NCI-H1092 treated with DMSO at 0.1 percent for 48 hours (cell line): Measurements from ENCODE around the gene GLG1.
"Not testable (repeated sequence)": the region's sequence is repeated elsewhere in the genome, so short reads cannot be mapped to it uniquely, and the experiment has no call there.

Source experiments
- DNase-seq: peaks from one replicate; lab custom pipeline; 2025; lab: John Stamatoyannopoulos, UW

The GLG1 gene

DNA sequence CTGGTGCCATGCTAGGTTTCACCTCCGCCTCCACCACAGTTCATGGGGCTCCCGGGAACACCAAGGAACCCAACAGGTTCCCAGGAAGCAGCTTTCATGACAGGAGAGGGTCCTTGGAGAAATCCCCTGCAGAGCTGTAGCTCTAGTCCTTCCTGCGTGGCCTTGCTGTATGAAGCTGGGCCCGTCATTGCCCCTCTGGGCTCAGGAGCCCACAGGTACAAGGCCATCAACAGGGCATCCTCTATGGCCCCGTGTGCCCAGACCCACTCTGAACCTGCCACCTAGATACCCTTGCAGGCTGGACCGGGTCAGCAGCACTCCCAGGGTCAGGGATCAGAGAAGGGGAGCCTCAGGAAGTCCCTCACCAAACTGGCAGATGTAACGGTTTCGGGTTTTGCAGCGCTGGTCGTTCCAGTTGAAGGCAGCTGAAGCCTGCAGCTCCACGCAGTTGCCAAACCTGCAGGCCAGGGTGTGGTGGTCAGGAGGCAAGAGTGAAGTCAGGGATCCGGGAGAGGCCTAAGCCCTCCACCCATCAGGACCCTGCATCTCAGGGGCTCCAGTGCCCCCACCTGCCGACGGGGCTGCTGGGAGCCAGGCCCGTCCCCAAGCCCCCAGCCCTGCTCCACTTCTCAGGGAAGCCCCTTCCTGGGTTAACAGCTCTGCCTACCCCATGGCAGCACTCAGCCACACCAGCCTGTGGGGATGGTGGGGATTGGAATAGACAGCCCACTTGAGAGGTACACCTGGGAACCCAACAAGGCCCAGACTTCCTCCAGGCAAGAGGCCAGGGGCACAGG is 197.5 kb downstream of the GLG1 start:
- not testable (repeated sequence) for DNase-seq

DNA sequence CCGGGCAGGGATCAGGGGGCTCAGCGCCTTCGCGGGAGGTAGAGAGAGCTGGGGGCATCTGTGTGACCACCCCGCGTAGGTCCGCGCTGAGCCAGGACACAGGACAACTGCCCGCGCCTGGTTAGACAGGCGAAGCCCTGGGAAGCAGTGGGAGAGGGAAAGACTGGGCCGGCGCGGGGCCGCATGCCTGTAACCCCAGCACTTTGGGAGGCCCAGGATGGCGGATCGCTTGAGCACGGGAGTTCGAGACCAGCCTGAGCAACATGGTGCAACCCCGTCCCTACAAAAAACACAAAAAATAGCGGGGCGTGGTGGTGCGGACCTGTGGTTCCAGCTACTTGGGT is 199.6 kb downstream of the GLG1 start:
- not testable (repeated sequence) for DNase-seq

DNA sequence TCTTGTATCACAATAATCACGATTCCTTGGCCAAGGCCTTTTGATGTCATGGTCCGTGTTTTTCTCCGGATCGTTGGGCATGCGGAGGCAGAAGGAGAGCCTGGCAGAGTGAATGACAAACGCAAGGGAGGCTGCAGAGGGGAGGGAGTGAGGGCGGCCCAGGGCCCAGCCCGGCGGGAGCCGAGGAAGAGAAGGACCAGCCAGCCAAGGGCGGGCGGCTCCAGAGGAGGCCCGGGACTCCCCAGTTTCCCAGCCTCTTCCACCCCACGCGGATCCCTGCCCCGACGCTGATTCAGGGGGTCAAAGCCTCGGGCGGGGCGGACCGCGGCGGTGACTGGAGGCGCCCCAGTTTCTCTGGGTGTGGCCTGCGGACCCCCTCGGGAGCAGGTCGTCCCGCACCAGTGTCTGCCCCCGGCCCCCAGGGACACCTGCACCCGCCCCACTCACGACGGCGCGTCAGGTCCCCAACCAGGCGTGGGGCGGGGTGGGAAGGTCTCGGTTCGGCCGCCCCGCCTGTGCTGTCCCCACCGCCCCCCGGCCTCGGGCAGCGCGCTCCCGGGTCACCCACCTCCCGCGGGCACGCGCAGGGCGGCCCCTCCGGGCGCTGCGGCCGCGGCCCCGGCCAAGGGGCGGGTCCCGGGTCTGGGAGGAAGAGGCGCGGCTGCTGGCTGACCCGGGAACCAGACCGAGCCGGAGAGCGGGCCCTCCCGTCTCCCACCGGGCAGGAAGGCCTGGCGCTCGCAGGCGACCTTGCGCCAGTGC is 200.1 kb downstream of the GLG1 start:
- not testable (repeated sequence) for DNase-seq

DNA sequence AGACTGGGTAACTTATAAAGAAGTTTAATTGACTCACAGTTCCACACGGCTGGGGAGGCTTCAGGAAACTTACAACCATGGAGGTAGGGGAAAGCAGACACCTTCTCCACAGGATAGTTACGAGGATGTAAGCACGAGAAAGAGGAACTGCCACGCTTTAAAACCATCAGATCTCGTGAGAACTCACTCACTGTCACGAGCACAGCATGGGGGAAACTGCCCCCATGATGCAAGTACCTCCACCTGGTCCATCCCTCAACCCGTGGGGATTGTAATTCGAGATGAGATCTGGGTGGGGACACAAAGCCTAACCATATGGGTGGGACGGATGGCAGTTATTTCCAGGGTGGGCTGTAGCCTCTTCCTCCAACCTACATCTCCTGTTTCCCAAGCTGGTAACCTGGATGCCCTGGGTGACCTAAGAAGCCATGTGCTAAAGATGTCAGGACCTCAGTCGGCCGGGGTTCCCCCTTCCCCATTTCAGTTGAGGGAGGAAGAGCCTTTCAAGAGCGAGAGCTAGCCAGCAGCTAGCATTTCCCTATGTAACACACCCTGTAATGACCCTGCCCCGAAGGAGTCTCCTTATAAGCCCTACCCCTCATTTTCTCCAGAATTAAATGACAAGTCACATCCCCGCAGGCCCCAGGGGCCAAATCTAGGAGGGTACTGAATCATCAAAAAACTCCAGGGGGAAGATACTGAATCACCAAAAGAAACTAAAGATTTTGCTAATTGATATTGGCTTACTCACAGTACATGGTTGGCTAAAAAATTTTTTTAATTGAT is 202.6 kb downstream of the GLG1 start:
- DNase-seq: not testable (repeated sequence)

DNA sequence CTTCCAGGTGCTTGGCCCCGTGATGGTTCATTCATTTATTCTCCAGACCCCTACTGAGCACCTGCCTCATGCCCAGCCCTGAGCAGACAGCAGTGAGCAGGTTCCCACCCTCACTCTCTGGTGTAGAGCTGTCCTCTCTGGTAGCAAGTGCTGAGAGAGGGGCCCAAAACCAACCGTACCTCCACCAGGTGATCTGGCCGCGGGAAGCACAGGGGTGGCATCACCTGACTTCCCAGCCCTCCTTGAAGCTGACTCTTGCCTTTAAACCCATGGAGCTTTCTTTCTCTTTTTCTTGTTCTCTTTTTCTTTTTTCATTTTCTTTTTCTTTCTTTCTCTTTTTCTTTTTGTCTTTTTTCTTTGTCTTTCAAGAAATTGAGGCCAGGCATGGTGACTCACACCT is 206.7 kb downstream of the GLG1 start:
- DNase-seq: not testable (repeated sequence)

DNA sequence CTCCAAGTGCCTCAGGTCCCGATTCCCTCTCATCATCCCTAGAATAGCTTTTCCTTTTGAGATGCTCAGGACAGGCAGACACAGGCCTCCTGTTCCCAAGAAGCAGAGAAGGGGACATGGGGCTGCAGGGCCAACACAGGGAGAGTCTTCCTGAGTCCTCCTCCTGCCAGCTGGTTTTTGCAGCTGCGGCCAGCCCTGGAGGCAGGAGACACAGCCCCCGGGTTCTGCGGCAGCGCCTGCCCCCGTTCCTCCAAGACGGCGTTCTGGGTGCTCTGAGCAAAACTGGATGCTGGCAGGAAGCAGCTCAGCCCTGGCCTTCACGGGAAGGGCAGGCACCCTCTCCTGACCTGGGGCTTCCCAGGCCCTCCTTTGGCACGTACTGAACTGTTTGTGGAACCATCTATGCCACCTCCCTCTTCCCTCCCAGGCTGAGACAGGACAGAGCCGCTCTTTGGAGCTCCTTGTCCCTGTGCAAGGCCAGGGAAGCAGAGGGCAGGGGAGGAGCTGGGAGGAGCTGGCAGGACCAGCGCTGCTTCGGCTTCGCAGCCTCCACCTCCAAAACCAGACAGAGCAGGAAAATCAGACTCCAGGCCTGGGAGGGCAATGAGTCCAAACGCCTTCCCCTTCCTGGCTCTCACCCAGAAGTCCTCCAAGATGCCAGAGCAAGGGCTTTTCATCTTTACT is 208.6 kb downstream of the GLG1 start:
- not testable (repeated sequence) for DNase-seq
